Sigmoid colon (tissue), 4 donors: ENCODE measurements around the gene MMD2.

Experiments used
- CTCF ChIP-seq, 4 experiments: fragments of 450-650 bp in 3 of 4; fragments of 200-600 bp in 1 of 4; IDR thresholded peaks; one replicate each; pipeline ENCODE4 v1.5.1; 2016 to 2019; ENCODE audit warnings: antibody characterized with exemption in 4 of 4, mild to moderate bottlenecking in 3 of 4, moderate library complexity in 2 of 4
- EP300 ChIP-seq, 4 donors: sonication (generic); formaldehyde crosslinking; IDR thresholded peaks; one replicate each; pipeline ENCODE4 v1.6.1; 2017; ENCODE audit warnings: antibody characterized with exemption in 4 of 4
- POLR2A ChIP-seq, 2 donors: fragments of 450-650 bp; IDR thresholded peaks; one replicate each; pipeline ENCODE4 v1.6.1; 2016; ENCODE audit warnings: antibody characterized with exemption in 2 of 2, mild to moderate bottlenecking in 2 of 2, moderate library complexity in 2 of 2
- POLR2AphosphoS5 ChIP-seq, 4 donors: sonication (generic); formaldehyde crosslinking; IDR thresholded peaks; one replicate each; pipeline ENCODE4 v1.6.1; 2017; ENCODE audit warnings: antibody characterized with exemption in 4 of 4

- TF ChIP-seq POLR2AphosphoS5 (IDR thresholded peaks at IDR 0.05) (no peak), CTCF (IDR thresholded peaks at IDR 0.05) (no peak), EP300 (IDR thresholded peaks at IDR 0.05) (no peak), POLR2A (IDR thresholded peaks at IDR 0.05) (no peak)
Observed at GRCh38 chr7:4959306-4959705, 319 bp upstream of the MMD2 start.
